SU-DHL-6 (cell line): Measurements from ENCODE around the gene FAM3D.

ENCODE experiments used
- H2AFZ ChIP-seq: fragments of 200-600 bp; sonication (generic); 2 replicates; pipeline ENCODE4 v1.6.1; 2014; ENCODE audit warnings: low read depth, mild to moderate bottlenecking, moderate library complexity, mixed read lengths, antibody characterized with exemption, low read length; ENCODE audit not compliant: severe bottlenecking
- H3F3A ChIP-seq: fragments of 200-600 bp; shearing (Covaris generic); 2 replicates; pipeline ENCODE4 v1.6.0; 2016; ENCODE audit warnings: antibody characterized with exemption, mild to moderate bottlenecking; ENCODE audit not compliant: insufficient read depth
- H3K27ac ChIP-seq: fragments of 200-600 bp; sonication (generic); 2 replicates; pipeline ENCODE4 v1.5.1; 2016; ENCODE audit warnings: low read depth, mild to moderate bottlenecking, low read length, moderate library complexity, mixed read lengths
- H3K27me3 ChIP-seq: fragments of 200-600 bp; sonication (generic), shearing (Covaris generic); 2 replicates; pipeline ENCODE4 v1.6.0; 2014; ENCODE audit warnings: mild to moderate bottlenecking, low read length
- H3K36me3 ChIP-seq: fragments of 200-600 bp; sonication (generic); 2 replicates; pipeline ENCODE4 v1.6.1; 2014; ENCODE audit warnings: mild to moderate bottlenecking, low read length, mixed read lengths
- H3K4me2 ChIP-seq: fragments of 300-600, 200-600 bp; shearing (Covaris generic), sonication (generic); 2 replicates; pipeline ENCODE4 v1.6.0; 2014; ENCODE audit warnings: low read length, low read depth, mild to moderate bottlenecking; ENCODE audit not compliant: poor library complexity, severe bottlenecking
- H3K4me3 ChIP-seq: fragments of 200-600 bp; sonication (generic); 2 replicates; pipeline ENCODE4 v1.5.1; 2014; ENCODE audit warnings: antibody characterized with exemption, low read length, mild to moderate bottlenecking, mixed read lengths; ENCODE audit not compliant: insufficient read depth, poor library complexity, severe bottlenecking
- H3K79me2 ChIP-seq: fragments of 200-600 bp; sonication (generic); 2 replicates; pipeline ENCODE4 v1.6.1; 2014; ENCODE audit warnings: mild to moderate bottlenecking, low read length, moderate library complexity; ENCODE audit not compliant: insufficient read depth
- H3K9ac ChIP-seq: fragments of 200-600 bp; sonication (generic); 2 replicates; pipeline ENCODE4 v1.7.0; 2014; ENCODE audit warnings: mild to moderate bottlenecking, low read length
- H3K9me2 ChIP-seq: fragments of 200-600 bp; sonication (generic); replicated peaks from 2 replicates; pipeline ENCODE4 v1.6.1; 2014; ENCODE audit warnings: low read length; ENCODE audit not compliant: insufficient read depth
- H3K9me3 ChIP-seq: fragments of 200-600 bp; sonication (generic); 2 replicates; pipeline ENCODE4 v1.6.1; 2014; ENCODE audit warnings: low read length, mixed read lengths; ENCODE audit not compliant: insufficient read depth
- H4K20me1 ChIP-seq: fragments of 200-600 bp; sonication (generic); 2 replicates; pipeline ENCODE4 v1.6.1; 2014; ENCODE audit warnings: low read depth, mild to moderate bottlenecking, antibody characterized with exemption, low read length, moderate library complexity, mixed read lengths
- CTCF ChIP-seq: fragments of 200-600 bp; sonication (generic); IDR thresholded peaks from one replicate; pipeline ENCODE4 v1.5.1; 2017; ENCODE audit warnings: antibody characterized with exemption, mild to moderate bottlenecking, low read length, moderate library complexity; ENCODE audit not compliant: insufficient read depth, poor library complexity, severe bottlenecking
- EZH2phosphoT487 ChIP-seq: fragments of 200-600 bp; sonication (generic), shearing (Covaris generic); conservative IDR thresholded peaks from 2 replicates; pipeline ENCODE4 v1.6.1; 2018; ENCODE audit warnings: mild to moderate bottlenecking, antibody characterized with exemption, low read length, moderate library complexity, mixed read lengths

FAM3D gene

GRCh38 chr3:58622892-58623291 is 43.7 kb downstream of the FAM3D start:
- TF ChIP-seq EZH2phosphoT487 (no peak), CTCF (no peak)
- Histone ChIP-seq H3K36me3 (no peaks in the 10 kb centered on the region), H3K27ac (no peak overlapping the region), H3K9ac (no peak overlapping the region), H3K4me2 (no peak overlapping the region), H3K9me2 (no peaks in the 10 kb centered on the region), H3K9me3 (no peaks in the 10 kb centered on the region), H3K4me3 (no peak overlapping the region), H4K20me1 (no peaks in the 10 kb centered on the region), H3K79me2 (no peaks in the 10 kb centered on the region), H3K27me3 (no peaks in the 10 kb centered on the region), H2AFZ (no peak overlapping the region), H3F3A (no peaks in the 10 kb centered on the region)

DNA sequence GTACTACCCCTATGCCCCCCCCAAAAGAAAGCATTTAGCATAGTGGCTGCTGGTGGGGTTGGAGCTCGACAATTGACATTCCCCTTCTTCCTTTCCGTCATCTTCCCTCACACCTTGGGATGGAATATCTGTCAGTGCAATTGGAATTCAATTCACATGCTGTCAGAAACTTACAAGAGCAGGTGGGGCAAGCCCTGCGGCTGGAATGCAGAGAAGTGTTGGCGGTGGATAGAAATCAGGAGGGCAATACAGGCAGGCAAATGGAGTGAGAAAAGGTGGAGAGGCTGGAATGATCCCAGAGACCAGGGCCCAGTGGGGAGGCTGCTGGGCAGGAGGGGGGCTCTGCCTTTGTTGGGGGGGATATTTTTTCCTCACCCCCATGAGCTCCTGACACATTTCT is 44.1 kb downstream of the FAM3D start:
- Histone ChIP-seq H3K27me3 (no peaks in the 10 kb centered on the region), H3K36me3 (no peaks in the 10 kb centered on the region), H3K4me3 (no peak overlapping the region), H3K9me2 (no peaks in the 10 kb centered on the region), H3K9ac (no peak overlapping the region), H3K27ac (no peak overlapping the region), H3K4me2 (no peak overlapping the region), H4K20me1 (no peaks in the 10 kb centered on the region), H3K79me2 (no peaks in the 10 kb centered on the region), H3K9me3 (no peaks in the 10 kb centered on the region), H3F3A (no peaks in the 10 kb centered on the region), H2AFZ (no peak overlapping the region)
- TF ChIP-seq EZH2phosphoT487 (no peak), CTCF (no peak)

GRCh38 chr3:58621086-58621830 is 45.3 kb downstream of the FAM3D start:
- Histone ChIP-seq H3K9me3 (no peaks in the 10 kb centered on the region), H3K9ac (no peak overlapping the region), H3K4me3 (no peak overlapping the region), H3K4me2 (no peak overlapping the region), H3K27ac (no peak overlapping the region), H3K9me2 (no peaks in the 10 kb centered on the region), H2AFZ (no peak overlapping the region), H4K20me1 (no peaks in the 10 kb centered on the region), H3K27me3 (no peaks in the 10 kb centered on the region), H3F3A (no peaks in the 10 kb centered on the region), H3K36me3 (no peaks in the 10 kb centered on the region), H3K79me2 (no peaks in the 10 kb centered on the region)
- TF ChIP-seq EZH2phosphoT487 (no peak), CTCF (no peak)
